Activated T-helper 9 cell treated with anti-CD3 and anti-CD28 coated beads, Interleukin-2, amount 50 U/mL, for 16 hours (primary cell): ENCODE data around the gene VGLL4.

ENCODE experiments used
- DNase-seq: peaks from one replicate; pipeline ENCODE4 v3.0.0-alpha.2; 2020; ENCODE audit warnings: low read depth

The VGLL4 gene

DNA sequence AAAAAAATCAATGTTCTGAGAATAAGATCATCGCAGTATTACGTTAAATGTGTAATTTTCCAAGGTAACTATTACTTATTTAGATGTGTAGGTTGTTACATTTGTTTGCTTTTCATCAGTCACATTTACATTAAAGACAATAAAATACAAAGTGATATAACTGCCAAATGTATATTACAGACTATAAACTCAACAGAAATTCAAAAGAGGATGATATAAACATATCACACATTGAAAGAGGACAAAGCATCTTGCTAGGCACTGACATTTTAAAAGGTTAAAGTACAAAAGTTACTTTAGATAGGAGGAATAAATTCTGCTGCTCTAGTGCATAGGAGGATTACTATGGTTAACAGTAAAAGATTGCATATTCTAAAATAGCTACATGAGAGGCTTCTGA lies 16.1 kb downstream of the VGLL4 start:
- DNase-seq, result no peak

DNA sequence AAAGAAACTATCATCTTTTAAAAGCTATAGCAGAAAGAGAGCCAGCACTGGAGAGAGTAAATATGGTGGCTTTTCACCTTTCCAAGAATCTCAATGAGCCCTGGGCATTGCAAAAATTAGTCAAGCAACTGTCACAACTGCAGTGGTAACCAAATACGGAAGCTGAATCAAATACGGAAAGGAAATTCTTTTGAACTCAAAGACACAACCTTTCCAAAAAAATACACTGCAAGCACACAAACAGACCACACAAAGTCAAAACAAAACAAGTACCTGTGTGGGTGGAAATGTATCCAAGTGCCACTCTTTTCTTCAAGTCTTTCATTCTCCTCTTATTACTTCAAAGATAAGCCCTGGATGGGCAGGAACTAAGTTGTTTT lies 17.6 kb downstream of the VGLL4 start:
- no peak for DNase-seq

DNA sequence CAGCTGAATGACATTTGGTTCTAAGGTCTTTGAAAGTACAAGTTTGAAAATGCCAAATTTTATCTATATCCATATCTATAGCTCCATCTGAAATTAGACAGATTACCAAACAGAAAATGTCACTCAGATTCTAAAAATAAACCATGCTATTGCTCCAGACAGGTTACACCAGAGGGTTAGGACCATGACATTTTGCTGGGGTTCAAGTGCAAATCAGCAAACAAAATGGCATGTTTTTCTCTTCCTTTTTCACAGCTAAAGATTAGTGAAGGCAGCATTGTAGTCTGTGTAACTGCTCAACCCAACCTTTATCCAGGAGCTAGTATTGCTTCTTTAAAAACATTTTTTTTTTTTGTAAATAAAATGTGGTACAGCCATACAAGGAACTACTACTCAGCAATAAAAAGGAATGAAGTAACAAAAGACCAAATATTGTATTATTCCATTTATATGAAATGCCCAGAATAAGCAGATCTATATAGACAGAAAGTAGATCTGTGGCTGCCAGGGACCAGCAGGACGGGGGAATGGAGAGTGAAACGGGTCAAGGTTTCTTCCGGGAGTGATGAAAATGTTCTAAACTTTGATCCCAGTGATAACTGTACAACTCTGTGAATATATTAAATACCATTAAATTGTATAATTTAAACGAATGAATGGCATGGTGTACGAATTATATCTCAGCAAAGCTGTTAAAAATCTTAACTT lies 18.2 kb downstream of the VGLL4 start:
- DNase-seq, result no peak

DNA sequence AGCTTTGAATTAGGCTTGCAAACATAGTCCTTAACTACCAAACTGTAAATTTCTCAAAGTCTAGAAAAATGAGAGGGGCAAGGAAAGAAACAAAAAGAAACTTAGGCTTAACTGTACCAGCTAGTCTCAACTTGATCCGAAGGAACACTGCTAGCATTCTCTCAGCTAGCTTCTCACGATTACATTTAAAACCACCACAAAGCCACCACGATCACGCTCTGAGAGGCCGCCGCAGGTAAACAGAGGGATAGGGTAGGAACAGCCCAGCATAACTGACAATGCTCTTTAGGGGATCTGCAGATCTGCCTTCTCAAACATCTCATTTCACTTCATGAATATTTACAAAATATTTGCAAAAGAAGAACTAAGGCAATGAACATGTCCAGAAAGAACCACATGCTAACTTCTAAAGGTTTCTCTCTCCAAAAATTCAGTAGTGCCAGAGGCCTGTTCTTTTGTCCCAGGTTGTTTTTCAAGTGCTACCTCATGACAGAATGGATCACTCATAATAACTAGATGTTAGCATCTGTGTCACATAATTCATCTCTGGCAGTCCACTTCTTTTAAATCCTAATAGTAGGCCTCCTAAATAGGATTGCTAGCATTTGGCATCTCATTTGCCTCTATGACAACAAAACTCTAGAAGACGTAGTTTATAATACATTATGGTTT lies 18.9 kb downstream of the VGLL4 start:
- DNase-seq, result no peak

DNA sequence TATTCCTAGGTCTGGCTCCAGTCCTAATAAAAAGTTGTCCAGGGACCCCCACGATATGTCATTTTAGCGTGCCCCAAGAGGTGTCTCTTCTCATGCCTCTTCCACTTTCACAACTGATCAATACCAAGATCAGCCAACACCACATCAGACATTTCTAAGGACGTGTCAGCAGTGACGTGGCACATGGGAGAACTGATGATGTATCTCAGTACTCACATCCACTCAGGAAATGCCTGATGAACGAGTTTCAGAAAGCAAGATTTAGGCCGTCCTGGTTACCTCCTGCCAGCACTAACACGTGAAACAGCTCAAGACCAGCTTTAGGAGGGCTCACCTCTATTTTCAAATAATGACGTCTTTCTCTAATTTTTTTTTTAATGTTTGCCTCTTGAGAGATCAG lies 19.6 kb downstream of the VGLL4 start:
- DNase-seq, result peak; percentile 40

DNA sequence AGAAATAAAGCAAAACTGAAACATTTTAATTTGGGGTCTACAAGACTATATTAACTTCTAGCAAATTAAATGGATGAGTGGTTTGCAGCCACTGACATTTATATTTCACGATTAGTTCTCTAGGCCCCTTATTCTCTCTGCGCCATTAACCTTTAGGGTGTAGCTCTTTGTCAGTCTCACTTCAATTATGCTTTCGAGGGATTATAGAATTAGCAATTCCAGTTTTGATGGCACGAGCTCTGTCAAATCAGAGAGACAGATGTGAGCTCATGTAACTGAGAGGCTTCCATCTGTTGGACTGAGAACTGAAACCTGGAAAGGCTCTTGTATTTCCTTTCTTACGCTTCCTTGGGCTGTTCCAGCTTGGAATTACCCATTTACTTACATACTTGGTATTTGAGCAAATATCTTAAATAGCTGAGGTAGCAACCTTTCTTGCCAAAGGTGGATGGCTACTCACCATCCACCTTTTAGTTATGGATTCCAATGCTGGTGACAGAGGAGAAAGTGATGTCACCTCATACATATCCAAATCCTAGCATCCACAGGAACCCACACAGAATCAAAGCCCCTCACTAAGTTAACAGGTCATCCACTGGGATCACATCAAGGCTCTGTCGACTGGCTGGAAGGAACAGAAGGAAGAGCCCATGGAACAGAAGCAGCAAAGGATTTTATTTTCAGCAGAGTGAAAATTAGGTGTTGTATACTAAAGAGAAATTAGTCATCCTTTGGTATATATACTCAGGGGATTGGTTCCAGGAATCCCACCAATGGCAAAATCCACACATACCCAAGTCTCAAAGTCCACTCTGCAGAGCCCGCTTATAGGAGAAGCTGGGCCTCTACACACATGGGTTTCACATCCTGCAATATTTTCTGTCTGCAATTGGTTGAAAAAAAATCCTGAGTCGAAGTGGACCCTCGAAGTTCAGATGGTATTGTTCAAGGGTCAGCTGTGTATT lies 20.8 kb downstream of the VGLL4 start:
- no peak for DNase-seq

DNA sequence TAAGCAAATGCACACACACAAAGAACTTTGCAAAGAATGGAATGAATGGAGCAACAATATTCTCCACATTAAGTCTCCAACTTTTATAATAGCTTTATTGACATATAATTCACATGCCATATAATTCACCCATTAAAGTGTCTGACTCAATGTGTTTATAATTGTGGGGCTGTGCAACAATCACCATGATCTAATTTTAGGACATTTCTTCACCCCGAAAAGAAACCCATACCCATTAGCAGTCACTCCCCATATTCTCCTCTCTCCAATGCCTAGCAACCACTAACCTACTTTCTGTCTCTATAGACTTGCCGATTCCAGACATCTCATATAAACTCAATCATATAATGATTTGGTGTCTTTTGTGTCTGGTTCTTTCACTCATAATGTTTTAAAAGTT lies 22.6 kb downstream of the VGLL4 start:
- DNase-seq, result no peak

DNA sequence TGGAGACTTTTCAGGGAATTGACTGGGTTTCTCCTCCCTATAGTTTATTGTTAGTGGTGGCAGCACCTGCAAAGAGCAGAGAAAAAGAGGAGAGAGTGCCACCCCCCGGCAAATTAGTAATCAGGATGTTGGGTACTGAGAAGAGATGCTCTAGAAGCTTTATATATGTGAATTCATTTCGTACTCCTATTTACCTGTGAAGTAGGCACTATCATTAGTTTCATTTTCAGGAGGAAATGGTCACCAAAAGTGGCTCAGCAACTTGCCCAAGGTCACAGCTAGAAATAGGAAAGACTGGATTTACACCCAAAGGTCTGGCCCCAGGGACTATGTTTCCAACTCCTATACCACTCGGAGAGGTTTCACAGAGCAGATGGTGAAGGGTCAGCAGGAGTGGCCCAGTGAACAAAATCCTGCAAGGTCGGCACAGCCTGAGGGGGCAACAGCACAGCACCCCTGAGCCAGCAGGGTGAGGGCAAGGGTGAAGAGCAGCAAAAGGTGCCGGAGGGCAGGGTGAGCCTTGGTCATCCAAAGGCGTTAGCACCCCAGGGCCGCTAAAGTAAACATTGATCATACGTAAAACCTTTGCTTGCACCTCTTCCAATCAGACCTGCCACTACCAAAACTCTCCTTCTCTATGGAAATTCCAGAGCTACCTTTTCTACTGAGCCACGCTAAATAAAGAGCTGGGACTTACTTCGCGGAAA lies 23.6 kb downstream of the VGLL4 start:
- no peak for DNase-seq

DNA sequence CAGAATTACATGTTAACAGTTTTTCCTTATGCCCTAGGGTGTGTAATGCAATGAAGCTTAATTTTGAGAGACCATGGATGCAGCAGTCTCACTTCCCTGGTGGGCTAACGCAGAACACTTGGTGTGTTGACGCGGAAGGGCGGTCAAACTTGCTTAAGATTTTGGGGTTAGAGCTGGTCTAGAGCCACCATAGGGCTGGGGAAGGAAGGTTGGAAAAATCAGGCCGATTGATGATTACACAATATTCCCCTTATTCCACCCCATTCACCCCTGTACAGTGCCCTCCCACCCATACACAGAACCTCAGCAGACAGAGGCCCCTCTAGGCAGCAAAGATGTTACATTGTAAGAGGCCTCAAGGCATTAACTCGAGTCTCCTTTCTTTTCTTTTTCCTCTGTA lies 24.3 kb downstream of the VGLL4 start:
- DNase-seq, result no peak

DNA sequence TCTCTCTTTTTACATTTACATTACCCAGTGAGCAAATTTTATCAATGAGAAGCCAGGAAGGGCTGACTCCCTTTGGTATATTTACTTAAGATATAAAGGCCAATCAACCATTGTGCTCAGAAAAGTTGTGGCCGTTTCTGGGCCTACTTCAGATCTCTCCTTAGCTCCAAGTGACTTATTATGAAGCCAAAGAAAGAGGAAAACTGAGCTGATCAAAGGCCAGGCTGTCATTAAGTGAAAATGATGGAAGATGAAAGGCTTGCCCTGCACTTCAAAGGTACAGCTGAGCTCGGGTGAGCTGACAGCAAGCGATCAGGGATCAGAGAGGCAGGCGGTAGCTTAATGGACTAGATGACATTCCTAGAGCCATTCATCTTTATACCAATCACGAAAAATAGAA lies 24.8 kb downstream of the VGLL4 start:
- DNase-seq, result no peak

DNA sequence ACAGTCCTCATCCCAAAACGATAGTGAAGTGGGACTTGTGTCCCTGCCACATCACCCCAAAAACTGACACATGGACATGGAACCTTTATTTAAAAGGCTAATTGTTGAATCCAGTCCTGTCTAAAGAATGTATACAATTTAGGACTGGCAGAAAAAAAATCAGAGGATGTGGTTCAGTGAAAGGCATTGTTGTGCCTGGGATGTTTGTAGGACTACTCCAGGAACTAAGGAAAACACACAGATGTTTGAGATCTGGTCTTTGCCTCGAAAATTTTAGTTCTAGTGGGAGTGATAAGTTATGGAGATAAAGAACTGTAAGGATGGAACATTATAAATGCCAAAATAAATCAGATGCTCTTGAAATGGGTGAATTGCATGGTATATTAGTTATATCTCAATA lies 27.2 kb downstream of the VGLL4 start:
- DNase-seq, result no peak

DNA sequence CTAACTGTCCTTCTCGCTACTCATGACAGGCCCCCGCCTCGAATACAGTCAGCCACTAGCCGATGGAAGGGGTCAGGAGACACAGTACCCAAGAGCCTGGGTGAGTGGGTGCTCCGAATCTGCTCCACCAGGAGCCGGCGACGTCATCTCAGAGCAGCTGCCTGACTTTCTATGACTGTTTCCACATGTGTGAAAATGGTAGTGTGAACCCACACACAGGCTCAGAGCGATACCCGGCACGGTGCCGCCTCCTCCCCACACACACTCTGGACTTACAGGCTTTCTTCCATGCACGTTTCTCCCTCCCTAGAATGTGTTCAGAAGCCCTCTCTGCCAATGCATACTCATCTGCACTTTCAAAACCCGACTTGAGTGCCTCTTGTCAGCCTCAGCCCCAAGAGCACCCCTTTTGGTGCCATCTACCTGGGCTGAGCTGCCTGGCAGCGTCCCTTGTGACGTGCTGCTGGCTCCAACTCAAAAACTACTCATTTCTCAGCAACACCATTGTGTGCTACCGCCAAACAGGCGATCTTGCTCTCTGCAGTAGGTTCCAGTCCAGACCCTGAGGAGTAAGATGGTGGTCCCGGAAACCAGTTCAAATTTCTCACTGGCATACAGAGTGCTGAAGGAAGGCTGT lies 29.7 kb downstream of the VGLL4 start:
- DNase-seq, result no peak

DNA sequence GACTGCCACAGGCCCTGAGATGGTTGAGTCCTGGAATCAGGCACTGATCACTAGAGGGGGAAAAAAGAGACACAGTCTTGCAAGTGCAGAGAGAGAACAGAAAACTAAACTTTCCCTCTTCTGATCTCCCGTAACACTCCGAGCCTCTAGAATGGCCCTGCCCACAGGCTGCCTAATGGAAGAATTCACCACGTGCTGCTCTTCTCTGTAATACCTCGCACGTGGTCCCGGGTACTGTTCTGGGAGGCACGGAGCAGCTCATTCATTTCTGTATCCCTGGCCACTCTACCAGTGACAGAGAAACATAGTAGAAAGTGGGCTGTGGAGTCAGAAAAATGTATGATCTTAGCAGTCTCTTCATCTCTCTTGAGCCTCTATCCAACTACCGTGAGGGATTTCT lies 30.4 kb downstream of the VGLL4 start:
- DNase-seq, result no peak

DNA sequence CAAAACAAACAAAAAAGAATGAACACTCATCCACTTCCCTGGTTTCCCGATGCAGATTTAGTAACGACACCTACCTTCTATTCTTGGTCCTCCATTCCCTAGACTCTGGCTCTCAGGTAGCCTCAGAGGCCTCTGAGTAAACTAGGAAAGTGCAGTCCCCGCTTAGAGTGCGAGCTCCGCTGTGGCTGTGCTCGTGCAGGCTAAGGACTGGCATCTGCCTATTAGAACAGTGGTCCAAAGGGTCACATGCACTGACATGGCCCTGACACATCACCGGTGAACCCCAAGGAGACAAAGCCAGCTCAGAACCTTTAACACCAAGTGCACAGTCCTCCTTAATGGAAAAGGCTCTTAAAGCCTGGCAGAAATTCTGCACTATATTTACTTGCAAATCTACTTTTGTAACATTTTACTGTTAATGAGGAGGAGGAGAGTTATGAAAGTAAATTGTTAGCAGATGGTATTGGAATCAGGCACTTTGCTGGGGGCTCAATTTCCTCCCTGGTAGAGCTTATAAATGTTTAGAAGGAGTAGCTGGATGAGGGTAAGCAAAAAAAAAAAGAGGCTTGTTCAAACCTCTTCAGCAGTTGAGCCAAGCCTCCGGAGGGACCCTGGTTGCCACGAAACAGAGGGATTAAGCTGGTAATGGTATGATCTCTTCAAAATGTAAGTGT lies 31.1 kb downstream of the VGLL4 start:
- DNase-seq, result no peak

DNA sequence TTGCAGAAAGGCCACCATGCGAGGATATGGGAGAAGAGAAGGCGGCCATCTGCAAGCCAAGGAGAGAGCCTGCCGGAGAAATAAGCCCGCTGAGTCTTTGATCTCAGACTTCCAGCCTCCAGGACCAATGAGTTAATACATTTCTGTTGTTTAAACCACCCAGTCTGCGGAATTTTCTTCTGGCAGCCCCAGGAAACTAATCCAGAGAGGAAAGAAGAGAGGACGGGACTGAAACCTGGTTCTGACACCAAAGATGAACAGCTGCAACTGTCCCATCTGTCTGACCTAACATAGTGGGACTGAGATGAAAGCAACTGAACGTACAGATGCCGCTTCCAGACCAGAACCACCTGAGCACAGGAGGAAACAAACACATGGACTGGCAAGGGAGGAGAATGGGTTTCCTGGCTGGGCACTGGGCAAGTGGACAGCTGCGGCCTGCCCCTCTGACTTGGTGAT lies 32.3 kb downstream of the VGLL4 start:
- no peak for DNase-seq

DNA sequence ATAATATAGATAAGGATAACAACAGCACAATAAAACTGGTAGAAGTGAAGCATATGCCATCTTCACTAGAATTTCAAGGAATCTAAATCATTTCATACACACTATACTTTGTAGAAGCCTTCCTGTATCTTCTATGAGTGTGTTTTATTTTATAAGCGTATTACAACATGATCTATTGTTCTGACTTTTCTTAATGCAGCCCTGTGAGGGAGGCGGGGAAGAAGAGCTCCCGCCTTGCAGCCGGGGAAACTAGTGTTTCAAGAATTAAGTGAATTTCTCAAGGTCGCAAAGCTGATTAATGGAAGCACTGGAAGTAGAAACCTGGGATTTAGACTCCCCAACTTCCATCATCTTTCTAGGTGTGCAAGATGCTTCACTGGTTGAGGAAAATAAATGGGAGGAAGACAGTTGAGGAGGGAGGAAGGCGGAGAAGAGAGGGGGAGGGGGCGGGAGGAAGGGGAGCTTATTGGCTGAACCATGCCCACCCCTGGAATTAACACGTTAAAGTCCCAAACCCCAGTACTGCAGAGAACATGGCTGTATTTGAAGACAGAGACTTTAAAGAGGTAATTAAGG lies 32.9 kb downstream of the VGLL4 start:
- no peak for DNase-seq

DNA sequence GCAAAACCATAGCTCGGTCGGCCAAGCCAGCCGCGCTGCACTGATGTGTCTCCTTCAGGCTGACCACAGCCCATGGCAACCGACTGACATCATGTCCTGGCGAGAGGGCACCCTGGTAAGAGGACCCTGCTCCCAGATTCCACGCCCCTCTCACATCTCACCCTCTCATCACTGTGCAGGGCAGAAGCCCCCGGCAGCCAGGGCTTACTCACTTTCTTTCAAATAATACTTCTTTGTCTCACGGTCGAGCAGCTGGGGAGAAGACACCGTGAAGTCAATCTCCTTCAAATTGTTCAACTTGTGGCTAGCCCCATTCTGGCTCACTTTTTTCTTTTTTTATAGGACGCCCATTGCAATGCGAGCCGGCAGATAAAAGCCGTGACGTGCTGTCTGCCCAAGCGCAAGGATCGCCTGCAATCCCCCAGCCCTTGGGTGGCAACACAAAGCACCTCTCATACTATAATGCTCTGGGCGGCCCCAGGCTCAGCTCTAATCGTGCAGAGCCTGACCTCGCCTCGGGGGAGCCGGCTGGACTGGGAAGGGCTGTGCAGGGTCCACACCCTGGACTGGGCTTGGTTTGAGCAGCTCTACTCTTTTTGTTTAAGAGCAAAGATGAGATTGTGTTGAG lies 33.6 kb downstream of the VGLL4 start:
- DNase-seq, result no peak

DNA sequence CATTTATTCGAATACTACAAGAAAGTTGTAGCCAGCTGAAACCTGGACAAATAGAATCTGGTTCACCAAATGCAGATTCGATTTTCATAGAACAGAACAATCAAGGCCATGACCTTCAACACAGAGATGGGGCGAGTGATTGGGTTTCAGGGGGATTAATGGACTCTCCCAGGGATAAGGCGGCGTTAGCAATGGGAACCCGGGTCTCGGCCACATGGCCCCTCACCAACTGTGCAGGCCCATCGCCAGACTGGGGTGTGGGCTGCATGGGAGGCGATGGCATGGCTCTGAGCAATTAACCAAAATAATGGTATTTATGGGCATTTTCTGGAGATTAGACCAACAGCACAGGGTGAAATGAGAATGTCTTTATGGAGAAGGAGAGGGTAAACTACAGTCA lies 34.2 kb downstream of the VGLL4 start:
- no peak for DNase-seq

DNA sequence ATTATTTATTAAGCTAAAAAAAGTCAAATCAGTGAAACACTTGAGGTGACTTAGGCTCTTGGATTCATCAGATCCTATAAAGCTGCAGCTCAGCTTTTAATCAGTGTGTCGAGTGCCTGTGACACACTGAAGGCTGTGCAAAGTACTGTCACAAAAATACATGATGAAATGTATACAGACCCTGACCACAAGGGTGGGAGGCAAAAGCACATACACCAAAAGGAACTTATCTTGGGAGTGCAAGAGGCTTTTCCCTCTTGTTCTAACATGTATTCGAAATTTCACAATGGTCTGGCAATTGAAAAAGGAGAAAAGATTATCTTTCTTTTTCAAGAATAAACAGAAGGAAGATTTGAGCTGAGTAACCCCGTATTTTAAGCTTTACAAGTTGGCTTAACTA lies 35.9 kb downstream of the VGLL4 start:
- DNase-seq, result no peak

DNA sequence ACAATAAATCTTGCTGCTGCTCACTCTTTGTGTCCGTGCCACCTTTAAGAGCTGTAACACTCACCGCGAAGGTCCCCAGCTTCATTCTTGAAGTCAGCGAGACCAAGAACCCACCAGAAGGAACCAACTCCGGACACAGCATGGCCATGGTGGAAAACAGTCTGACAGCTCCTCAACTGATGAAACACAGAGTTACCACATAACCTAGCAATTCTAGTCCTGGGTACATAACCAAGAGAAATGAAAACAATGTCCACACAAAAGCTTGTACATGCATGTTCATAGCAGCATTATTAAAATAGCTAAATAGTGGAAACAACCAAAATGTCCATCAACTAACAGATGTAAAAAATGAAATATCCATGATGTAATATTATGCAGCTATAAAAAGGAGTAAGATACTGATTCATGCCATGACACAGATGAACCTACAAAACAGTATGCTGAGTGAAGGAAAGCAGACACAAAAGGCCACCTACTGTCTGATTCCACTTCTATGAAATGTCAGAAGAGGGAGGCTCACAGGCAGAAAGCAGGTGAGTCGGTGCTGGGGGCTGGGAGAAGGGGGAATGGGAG lies 36.8 kb downstream of the VGLL4 start:
- DNase-seq, result no peak
